Mesendoderm (in vitro differentiated cells): ENCODE data around the gene LRP6.
A peak's percentile ranks its signal among the peaks of the same experiment; 100 is the strongest.

Experiments
- DNase-seq: peaks from one replicate; pipeline ENCODE4 v3.0.0; 2013
- H2AK5ac ChIP-seq: 2 replicates; pipeline ENCODE4 v1.6.1; 2013; ENCODE audit warnings: low read length, inconsistent platforms
- H2BK120ac ChIP-seq: 2 replicates; pipeline ENCODE4 v1.6.1; 2013; ENCODE audit warnings: low read depth, mild to moderate bottlenecking, low read length, moderate library complexity, mixed read lengths
- H2BK15ac ChIP-seq: replicated peaks from 2 replicates; pipeline ENCODE4 v1.6.1; 2013; ENCODE audit warnings: low read depth, mild to moderate bottlenecking, moderate library complexity
- H2BK5ac ChIP-seq: 2 replicates; pipeline ENCODE4 v1.6.1; 2013; ENCODE audit warnings: low read length, inconsistent platforms
- H3K18ac ChIP-seq: 2 replicates; pipeline ENCODE4 v1.6.1; 2013; ENCODE audit warnings: mild to moderate bottlenecking, low read length, mixed read lengths
- H3K23ac ChIP-seq: one replicate; pipeline ENCODE4 v1.6.1; 2013; ENCODE audit warnings: low read length
- H3K27ac ChIP-seq: 2 replicates; pipeline ENCODE4 v1.5.1; 2013; ENCODE audit warnings: low read depth, mild to moderate bottlenecking, inconsistent platforms, low read length, moderate library complexity
- H3K27me3 ChIP-seq: 2 replicates; pipeline ENCODE4 v1.6.1; 2013; ENCODE audit warnings: low read length, control low read depth, mild to moderate bottlenecking, inconsistent platforms; ENCODE audit not compliant: insufficient read depth, poor library complexity
- H3K36me3 ChIP-seq: 2 replicates; pipeline ENCODE4 v1.6.1; 2013; ENCODE audit warnings: low read length, inconsistent platforms; ENCODE audit not compliant: control insufficient read depth, insufficient read depth
- H3K4ac ChIP-seq: one replicate; pipeline ENCODE4 v1.6.1; 2013; ENCODE audit warnings: low read depth, mild to moderate bottlenecking, low read length, moderate library complexity
- H3K4me1 ChIP-seq: 2 replicates; pipeline ENCODE4 v1.6.1; 2013; ENCODE audit warnings: low read depth, low read length, inconsistent platforms; ENCODE audit not compliant: control insufficient read depth
- H3K4me2 ChIP-seq: 2 replicates; pipeline ENCODE4 v1.6.1; 2013; ENCODE audit warnings: low read length
- H3K4me3 ChIP-seq: 2 replicates; pipeline ENCODE4 v1.5.1; 2013; ENCODE audit warnings: mild to moderate bottlenecking, low read length
- H3K56ac ChIP-seq: one replicate; pipeline ENCODE4 v1.6.1; 2013; ENCODE audit warnings: low read length
- H3K79me1 ChIP-seq: 2 replicates; pipeline ENCODE4 v1.6.1; 2013; ENCODE audit warnings: low read length, inconsistent platforms
- H3K79me2 ChIP-seq: 2 replicates; pipeline ENCODE4 v1.6.1; 2013; ENCODE audit warnings: mild to moderate bottlenecking, low read length; ENCODE audit not compliant: control insufficient read depth, insufficient read depth
- H3K9ac ChIP-seq: 2 replicates; pipeline ENCODE4 v1.6.1; 2013; ENCODE audit warnings: low read length, inconsistent platforms
- H4K5ac ChIP-seq: one replicate; pipeline ENCODE4 v1.6.1; 2013; ENCODE audit warnings: low read length
- H4K8ac ChIP-seq: one replicate; pipeline ENCODE4 v1.6.1; 2013; ENCODE audit warnings: low read depth, mild to moderate bottlenecking, control low read depth, low read length, moderate library complexity
- WGBS: extraction: QIAGEN DNeasy Blood & Tissue Kit; methylation state at CpG from one replicate; pipeline ENCODE4 v1.1.7; 2013; ENCODE audit warnings: low lambda C conversion rate, missing lambda C conversion rate; ENCODE audit not compliant: insufficient coverage; ENCODE audit errors: extremely low coverage; 5-methylcytosine and 5-hydroxymethylcytosine counted together

The LRP6 gene

DNA sequence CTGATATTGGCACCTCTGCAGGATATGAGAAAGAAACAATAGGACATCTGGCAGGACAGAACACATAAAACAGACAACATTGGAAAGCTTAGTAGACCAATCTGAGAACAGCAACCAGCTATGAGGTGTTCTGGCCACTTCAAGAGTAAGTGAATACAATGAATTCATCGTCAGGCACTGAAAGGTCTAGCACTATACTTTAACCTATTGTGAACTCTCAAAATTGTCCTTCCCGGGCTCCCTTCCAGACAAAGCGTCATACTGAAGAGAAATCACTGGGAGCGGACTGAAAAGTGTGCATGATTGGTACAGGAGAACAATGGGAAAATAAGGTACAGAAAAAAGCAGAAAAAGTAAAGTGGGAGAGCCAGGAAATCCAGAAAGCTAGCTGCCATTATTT, 75.8 kb downstream of the LRP6 start:
- peaks cover 7% of the 10 kb centered on the region for H3K4me1 ChIP-seq
- no CpG with 5 or more reads among the region's 4 CpGs for WGBS
- H3K9ac ChIP-seq = no peak overlapping the region

DNA sequence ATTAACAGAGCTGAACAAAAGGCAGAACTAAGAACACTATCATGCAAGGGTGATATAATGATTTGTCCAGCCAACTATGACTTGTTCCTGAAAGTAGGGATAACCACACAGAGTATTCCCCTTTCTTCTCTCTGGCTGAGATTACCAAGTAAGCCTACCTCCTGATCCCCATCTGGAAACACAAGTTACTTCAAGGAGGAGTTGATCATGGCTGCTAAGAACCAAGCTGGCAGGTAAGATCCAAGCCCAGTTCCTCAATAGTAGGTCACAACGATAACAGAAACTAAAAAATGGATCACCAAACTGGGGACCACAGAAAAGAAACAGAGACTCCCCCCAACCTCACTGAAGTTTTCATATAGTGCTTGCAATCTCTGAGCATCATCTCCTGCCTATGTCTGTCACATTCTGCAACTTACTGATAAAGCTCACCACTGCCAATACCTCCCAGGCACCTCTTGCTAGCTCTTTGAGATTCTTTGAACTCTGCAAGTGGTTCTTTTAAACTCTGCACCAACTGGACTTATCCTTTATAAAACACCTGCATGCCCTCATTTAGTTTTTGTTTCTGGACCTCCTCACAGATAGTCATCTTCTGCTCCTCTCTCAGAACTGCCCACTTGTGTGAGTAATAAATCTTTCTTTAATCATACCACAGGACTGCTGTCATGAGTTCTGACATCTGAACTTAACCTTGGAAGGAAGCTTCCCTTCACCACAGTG, 76.6 kb downstream of the LRP6 start:
- peak; percentile 64 for DNase-seq
- H4K8ac ChIP-seq = peak overlapping the region; percentile 93
- H3K79me2 ChIP-seq = peaks cover 16% of the 10 kb centered on the region
- H3K18ac ChIP-seq = peak overlapping the region; percentile 18
- no peak overlapping the region for H3K9ac ChIP-seq
- H3K4ac ChIP-seq = peak overlapping the region; percentile 9
- H3K4me1 ChIP-seq = peaks cover 7% of the 10 kb centered on the region
- H2BK15ac ChIP-seq = no peak overlapping the region
- no peak overlapping the region for H3K4me3 ChIP-seq
- H4K5ac ChIP-seq = no peak overlapping the region
- H3K56ac ChIP-seq = no peak overlapping the region
- WGBS = no CpG with 5 or more reads among the region's 1 CpG
- H3K27ac ChIP-seq = no peak overlapping the region
- H2BK5ac ChIP-seq = no peak overlapping the region
- H3K36me3 ChIP-seq = no peaks in the 10 kb centered on the region
- H3K23ac ChIP-seq = no peak overlapping the region
- H3K4me2 ChIP-seq = no peak overlapping the region
- H3K79me1 ChIP-seq = peaks cover 9% of the 10 kb centered on the region
- no peak overlapping the region for H2AK5ac ChIP-seq
- no peaks in the 10 kb centered on the region for H3K27me3 ChIP-seq
- no peak overlapping the region for H2BK120ac ChIP-seq

More for the DNA sequence above, 75.8 kb downstream of the LRP6 start:
- H2BK15ac ChIP-seq = no peak overlapping the region
- H2BK5ac ChIP-seq = no peak overlapping the region
- no peak overlapping the region for H3K23ac ChIP-seq
- H3K4me2 ChIP-seq = no peak overlapping the region
- H2BK120ac ChIP-seq = no peak overlapping the region
- no peak overlapping the region for H4K5ac ChIP-seq
- no peaks in the 10 kb centered on the region for H3K36me3 ChIP-seq
- DNase-seq = peak; percentile 25
- no peak overlapping the region for H3K56ac ChIP-seq
- H3K18ac ChIP-seq = no peak overlapping the region
- no peak overlapping the region for H2AK5ac ChIP-seq
- peaks cover 9% of the 10 kb centered on the region for H3K79me1 ChIP-seq
- H3K27ac ChIP-seq = no peak overlapping the region
- peaks cover 16% of the 10 kb centered on the region for H3K79me2 ChIP-seq
- no peak overlapping the region for H4K8ac ChIP-seq
- H3K4ac ChIP-seq = no peak overlapping the region
- no peaks in the 10 kb centered on the region for H3K27me3 ChIP-seq
- H3K4me3 ChIP-seq = no peak overlapping the region

DNA sequence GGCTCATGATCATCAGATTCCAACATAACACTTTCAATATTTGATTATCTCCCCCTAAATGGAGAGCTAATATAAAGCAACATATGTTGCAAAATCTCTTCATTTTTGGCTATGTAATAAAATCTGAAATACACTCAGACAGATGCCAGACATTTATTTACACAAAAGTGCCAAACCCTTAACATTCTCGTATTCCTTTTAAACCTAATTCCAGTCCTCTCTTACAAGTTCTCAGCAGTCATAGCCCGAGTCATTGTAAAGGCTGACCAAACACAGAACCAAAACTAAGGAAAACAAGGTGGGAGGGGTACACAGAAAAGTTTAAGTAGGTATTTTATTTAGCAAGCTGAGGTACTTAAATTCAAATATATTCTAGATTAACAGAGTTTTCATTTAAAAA, 81.4 kb downstream of the LRP6 start:
- H3K9ac ChIP-seq = no peak overlapping the region
- no peak overlapping the region for H3K4me3 ChIP-seq
- H4K8ac ChIP-seq = no peak overlapping the region
- no peak overlapping the region for H4K5ac ChIP-seq
- no peak overlapping the region for H2BK5ac ChIP-seq
- no peaks in the 10 kb centered on the region for H3K27me3 ChIP-seq
- no peak overlapping the region for H3K4me2 ChIP-seq
- peaks cover 11% of the 10 kb centered on the region for H3K79me2 ChIP-seq
- no peak overlapping the region for H3K56ac ChIP-seq
- no peak overlapping the region for H2BK15ac ChIP-seq
- H2AK5ac ChIP-seq = no peak overlapping the region
- H3K27ac ChIP-seq = no peak overlapping the region
- H3K79me1 ChIP-seq = peaks cover 11% of the 10 kb centered on the region
- no peak overlapping the region for H2BK120ac ChIP-seq
- H3K18ac ChIP-seq = no peak overlapping the region
- no CpG with 5 or more reads among the region's 2 CpGs for WGBS
- H3K4me1 ChIP-seq = no peaks in the 10 kb centered on the region
- H3K23ac ChIP-seq = no peak overlapping the region
- H3K36me3 ChIP-seq = peaks cover 2% of the 10 kb centered on the region
- no peak for DNase-seq
- no peak overlapping the region for H3K4ac ChIP-seq

DNA sequence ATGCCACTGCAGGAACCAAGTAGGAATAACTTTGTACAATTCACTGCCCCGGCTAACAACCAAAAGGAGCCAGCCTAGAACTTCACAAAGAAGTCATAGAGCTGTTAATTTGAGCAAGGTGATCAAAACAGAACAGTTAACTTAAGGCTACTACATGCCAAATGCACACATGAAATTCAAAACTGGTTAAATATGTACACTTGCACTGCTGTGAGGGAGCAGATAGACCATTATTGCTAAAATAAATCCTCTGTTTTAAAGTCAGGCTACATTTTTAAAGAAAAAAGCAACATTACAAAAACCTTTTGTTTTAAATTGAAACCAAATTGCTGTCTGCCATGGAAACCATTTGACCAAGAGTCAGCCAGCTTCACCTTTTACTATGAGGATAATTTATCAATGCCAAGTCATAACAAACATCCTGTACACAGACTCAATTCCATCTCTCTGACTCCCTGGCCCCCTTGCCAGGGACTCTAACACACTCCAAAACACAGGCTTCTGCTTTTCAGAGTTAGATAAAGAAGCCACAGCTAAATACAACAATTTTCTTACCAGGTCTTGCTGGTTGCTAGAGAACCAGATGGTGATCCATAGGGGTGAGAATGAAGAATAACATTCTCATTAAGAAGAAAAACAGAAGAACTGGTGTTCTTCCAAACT, 84.0 kb downstream of the LRP6 start:
- no peak overlapping the region for H3K4me3 ChIP-seq
- no CpG with 5 or more reads among the region's 1 CpG for WGBS
- H2BK120ac ChIP-seq = no peak overlapping the region
- no peak overlapping the region for H3K9ac ChIP-seq
- peaks cover 2% of the 10 kb centered on the region for H3K36me3 ChIP-seq
- no peak overlapping the region for H3K56ac ChIP-seq
- H4K8ac ChIP-seq = no peak overlapping the region
- no peaks in the 10 kb centered on the region for H3K27me3 ChIP-seq
- no peak overlapping the region for H3K23ac ChIP-seq
- H2BK5ac ChIP-seq = no peak overlapping the region
- H3K79me1 ChIP-seq = peaks cover 10% of the 10 kb centered on the region
- H3K79me2 ChIP-seq = peaks cover 6% of the 10 kb centered on the region
- H3K4ac ChIP-seq = no peak overlapping the region
- H4K5ac ChIP-seq = no peak overlapping the region
- H3K4me1 ChIP-seq = no peaks in the 10 kb centered on the region
- no peak overlapping the region for H2AK5ac ChIP-seq
- DNase-seq = no peak
- no peak overlapping the region for H2BK15ac ChIP-seq
- peak overlapping the region; percentile 60 for H3K18ac ChIP-seq
- no peak overlapping the region for H3K4me2 ChIP-seq
- no peak overlapping the region for H3K27ac ChIP-seq

DNA sequence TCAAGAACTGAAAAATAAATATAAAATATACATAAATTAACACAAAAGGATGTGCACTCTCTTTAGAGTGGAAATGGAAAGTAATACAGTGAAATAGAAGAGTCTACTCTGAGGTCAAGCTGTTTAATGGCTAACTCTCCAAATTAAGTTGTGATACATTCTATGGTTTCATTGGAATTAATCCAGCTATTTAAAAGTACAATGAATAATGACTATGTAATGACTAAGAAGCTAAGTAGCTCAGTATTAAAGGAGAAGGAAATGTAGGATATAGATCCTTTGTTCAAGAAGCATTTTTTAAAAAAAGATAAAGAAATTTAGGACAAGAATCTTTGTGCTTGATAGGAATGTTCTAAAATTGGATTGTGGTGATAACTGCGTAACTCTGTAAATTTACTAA, 85.3 kb downstream of the LRP6 start:
- no peak overlapping the region for H3K27ac ChIP-seq
- no peak overlapping the region for H3K9ac ChIP-seq
- no peak overlapping the region for H4K8ac ChIP-seq
- no CpG with 5 or more reads among the region's 1 CpG for WGBS
- peaks cover 7% of the 10 kb centered on the region for H3K79me1 ChIP-seq
- no peak overlapping the region for H2BK120ac ChIP-seq
- no peak overlapping the region for H3K4me2 ChIP-seq
- H3K4me1 ChIP-seq = no peaks in the 10 kb centered on the region
- H3K18ac ChIP-seq = no peak overlapping the region
- no peaks in the 10 kb centered on the region for H3K27me3 ChIP-seq
- H2BK5ac ChIP-seq = no peak overlapping the region
- peaks cover 2% of the 10 kb centered on the region for H3K36me3 ChIP-seq
- no peak overlapping the region for H2AK5ac ChIP-seq
- H2BK15ac ChIP-seq = no peak overlapping the region
- peaks cover 3% of the 10 kb centered on the region for H3K79me2 ChIP-seq
- H3K23ac ChIP-seq = no peak overlapping the region
- H4K5ac ChIP-seq = no peak overlapping the region
- no peak overlapping the region for H3K56ac ChIP-seq
- DNase-seq = no peak
- no peak overlapping the region for H3K4ac ChIP-seq
- H3K4me3 ChIP-seq = no peak overlapping the region
